Choroid plexus epithelial cell (primary cell): ENCODE results near the gene IDS.
A peak's percentile ranks its signal among the peaks of the same experiment; 100 is the strongest.
"Not testable (repeated sequence)": the region's sequence is repeated elsewhere in the genome, so short reads cannot be mapped to it uniquely, and the experiment has no call there.

Experiments
- DNase-seq: peaks from one replicate; pipeline ENCODE4 v3.0.0-alpha.2; 2010; ENCODE audit warnings: low read depth
- H3K4me3 ChIP-seq: 2 replicates; pipeline ENCODE4 v1.5.1; 2011; ENCODE audit warnings: low read depth, mild to moderate bottlenecking, control low read depth, low read length, moderate library complexity
- TF ChIP-seq, protein P1 (sequence below): conservative IDR thresholded peaks from 2 replicates; pipeline ENCODE4 v1.5.1; 2011; ENCODE audit warnings: low read depth, mild to moderate bottlenecking, control low read depth, inconsistent platforms, low read length, moderate library complexity

IDS gene

DNA sequence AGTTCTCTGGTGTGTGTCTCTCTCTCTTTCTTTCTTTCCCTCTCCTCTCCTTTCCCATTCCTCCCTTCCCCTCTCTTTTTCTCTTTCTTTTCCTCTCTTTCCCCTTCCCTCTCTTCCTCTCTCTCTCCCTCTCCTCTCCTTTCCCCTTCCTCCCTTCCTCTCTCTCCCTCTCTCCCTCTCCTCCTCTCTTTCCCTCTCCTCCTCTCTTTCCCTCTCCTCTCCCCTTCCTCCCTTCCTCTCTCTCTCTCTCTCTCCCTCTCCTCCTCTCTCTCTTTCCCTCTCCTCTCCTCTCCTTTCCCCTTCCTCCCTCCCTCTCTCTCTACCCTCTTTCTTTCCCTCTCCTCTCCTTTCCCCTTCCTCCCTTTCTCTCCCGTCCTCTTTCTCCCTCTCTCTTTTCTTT is 23.3 kb upstream of the IDS start:
- TF ChIP-seq, protein P1, sequence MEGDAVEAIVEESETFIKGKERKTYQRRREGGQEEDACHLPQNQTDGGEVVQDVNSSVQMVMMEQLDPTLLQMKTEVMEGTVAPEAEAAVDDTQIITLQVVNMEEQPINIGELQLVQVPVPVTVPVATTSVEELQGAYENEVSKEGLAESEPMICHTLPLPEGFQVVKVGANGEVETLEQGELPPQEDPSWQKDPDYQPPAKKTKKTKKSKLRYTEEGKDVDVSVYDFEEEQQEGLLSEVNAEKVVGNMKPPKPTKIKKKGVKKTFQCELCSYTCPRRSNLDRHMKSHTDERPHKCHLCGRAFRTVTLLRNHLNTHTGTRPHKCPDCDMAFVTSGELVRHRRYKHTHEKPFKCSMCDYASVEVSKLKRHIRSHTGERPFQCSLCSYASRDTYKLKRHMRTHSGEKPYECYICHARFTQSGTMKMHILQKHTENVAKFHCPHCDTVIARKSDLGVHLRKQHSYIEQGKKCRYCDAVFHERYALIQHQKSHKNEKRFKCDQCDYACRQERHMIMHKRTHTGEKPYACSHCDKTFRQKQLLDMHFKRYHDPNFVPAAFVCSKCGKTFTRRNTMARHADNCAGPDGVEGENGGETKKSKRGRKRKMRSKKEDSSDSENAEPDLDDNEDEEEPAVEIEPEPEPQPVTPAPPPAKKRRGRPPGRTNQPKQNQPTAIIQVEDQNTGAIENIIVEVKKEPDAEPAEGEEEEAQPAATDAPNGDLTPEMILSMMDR = no peak
- H3K4me3 ChIP-seq = no peak overlapping the region
- DNase-seq = no peak

DNA sequence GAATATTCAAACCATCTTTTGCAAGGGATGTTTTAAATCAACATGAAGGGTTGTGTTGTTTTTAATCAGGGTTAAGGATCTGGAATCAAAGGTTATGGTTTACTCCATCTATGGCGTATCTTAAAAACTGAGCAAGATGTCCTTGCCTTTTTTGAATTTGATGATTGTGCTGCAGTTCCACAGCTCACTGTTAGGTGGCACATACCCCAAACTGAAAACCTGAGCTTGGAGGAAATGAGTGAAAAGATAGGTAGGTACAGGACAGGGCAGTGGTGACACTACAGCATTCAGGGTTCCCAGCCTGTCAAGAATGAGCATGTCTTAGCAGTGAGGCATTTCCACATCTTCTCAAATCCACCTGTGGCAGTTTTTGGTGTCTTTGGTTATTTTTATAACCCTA is 22.6 kb upstream of the IDS start:
- peak; percentile 49 for DNase-seq
- TF ChIP-seq, protein P1 = peak; percentile 67
- no peak overlapping the region for H3K4me3 ChIP-seq

DNA sequence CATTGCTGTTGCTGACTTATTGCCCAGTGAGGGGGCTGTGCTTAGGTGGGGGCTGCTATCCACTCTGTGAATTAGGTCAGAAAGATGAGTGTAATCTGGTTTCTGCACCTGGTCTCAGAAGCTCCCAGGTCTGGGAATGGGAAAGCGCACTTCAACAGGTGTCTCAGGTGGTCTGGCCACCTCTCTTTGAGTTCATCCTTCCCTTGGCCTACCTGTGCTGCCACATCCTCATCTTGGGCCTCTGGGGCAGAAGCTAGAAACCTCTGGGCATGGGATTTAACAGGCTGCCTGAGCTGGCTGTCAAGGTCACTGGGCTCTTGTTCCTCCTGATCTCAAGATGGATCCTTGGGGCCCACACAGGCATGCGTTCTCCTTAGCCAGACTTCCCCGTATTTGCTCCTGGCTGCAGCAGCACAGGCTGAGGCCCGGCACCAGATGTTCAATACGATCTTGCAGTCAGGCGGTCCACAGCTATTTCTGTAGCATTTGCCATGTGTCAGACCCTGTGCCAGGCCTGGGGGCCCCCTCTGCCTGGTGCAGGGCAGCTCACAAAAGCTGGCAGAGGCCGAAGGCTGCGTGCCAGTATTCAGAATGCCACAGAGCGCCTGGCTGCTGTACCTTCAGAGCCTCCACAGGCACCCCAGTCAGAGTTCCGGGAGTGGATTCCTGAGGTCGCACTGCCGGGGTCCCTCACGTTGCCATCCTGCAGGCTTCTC is 21.4 kb upstream of the IDS start:
- DNase-seq, H3K4me3 ChIP-seq: not testable (repeated sequence)

DNA sequence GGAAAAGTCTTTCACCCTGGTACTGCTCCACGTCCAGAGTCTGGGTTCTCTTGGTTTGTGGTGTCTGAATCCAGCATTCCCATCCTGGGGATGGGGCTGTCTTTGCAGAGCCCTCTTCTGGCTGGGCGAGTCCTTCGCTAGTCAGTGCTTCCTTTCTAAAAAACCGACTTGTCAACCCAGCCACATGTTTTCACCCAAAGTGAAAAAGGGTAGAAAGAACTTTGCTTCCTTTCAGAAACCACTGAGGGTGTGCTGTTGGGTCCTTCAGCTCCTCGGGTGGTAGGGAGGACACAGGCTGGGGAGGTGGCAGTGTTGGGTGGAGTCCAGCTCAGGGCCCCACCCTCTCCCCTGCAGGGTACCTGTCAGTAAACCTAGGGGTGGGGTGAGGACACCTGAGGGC is 20.8 kb upstream of the IDS start:
- H3K4me3 ChIP-seq, DNase-seq: not testable (repeated sequence)

DNA sequence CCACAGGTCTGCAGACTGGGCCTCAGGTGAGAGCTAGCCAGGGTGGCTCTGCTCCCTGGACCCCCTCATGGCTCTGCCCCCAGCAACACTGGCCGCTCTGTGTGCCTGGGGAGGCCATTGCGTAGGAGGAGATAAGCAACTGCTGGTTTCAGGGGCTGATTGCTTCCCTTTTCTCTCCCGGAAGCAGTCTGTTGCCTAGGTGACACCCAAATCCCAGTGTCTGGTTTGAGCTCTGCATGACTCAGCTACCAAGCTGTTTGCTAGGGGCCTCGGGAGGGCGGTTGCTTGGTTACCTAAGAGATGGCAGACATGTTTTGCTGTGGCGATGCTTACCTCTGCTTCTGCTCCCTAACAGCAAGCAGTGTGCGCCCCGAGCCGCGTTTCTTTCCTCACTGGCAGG is 20.3 kb upstream of the IDS start:
- peak; percentile 75 for DNase-seq
- not testable (repeated sequence) for H3K4me3 ChIP-seq

DNA sequence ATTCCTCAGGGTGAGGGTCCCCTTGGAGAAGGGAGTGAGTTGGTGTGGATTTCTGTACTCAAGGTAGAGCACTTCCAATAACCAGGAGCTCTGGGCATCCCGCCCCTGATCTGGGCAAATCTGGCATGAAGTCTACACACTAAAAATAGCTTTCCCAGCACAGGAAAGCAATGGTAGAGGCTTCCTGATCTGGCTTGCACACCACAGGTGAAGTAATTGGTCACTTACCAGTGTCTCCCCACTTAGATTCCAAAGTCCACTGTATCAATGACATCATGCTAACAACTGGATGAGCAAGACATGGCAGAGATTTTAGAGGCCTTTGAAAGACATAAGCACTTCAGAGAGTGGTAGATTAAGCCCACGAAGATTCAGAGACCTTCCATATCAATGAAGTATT is 17.8 kb upstream of the IDS start:
- TF ChIP-seq, protein P1 = no peak
- no peak for DNase-seq
- no peak overlapping the region for H3K4me3 ChIP-seq

DNA sequence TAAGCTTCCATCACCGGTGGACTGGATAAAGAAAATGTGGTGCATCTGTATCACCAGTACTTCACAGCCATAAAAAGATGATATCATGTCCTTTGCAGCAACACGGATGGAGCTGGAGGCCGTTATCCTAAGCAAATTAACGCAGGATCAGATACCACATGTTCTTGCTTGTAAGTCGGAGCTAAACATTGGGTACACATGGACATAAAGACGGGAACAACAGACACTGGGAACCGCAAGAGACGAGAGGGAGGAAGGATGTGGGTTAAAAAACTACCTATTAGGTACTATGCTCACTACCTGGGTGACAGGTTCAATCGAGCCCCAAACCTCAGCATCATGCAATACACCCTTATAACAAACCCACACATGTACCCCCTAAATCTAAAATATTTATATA is 16.3 kb upstream of the IDS start:
- no peak overlapping the region for H3K4me3 ChIP-seq
- TF ChIP-seq, protein P1 = no peak
- DNase-seq = no peak

DNA sequence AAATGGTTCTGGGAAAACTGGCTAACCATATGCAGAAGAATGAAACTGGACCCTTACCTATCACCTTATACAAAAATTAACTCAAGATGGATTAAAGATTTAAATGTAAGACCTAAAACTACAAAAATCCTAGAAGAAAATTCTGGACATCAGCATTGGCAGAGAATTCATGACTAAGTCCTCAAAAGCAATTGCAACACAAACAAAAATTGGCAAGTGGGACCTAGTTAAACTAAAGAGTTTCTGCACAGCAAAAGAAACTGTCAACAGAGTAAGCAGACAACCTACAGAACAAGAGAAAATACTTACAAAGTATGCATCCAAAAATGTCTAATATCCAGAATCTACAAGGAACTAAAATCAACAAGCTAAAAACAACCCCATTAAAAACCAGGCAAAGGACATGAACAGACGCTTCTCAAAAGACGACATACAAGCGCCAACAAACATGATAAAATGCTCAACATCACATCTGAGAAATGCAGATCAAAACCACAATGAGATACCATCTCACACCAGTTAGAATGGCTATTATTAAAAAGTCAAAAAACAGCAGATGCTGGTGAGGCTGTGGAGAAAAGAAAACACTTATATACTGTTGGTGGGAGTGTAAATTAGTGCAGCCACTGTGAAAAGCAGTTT is 15.7 kb upstream of the IDS start:
- DNase-seq, H3K4me3 ChIP-seq: not testable (repeated sequence)

DNA sequence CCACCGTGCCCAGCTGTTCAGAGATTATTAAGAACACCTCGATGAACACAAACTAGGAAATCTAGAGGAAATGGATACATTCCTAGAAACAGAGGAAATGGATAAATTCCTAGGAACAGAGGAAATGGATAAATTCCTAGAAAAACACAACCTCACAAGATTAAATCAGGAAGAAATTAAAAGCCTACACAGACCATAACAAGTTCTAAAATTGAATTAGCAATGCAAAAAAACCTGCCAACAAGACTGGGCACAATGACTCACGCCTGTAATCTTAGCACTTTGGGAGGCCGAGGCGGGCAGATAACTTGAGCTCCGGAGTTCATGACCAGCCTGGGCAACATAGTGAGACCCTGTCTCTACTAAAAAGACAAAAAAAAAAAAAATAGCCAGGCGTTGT is 13.1 kb upstream of the IDS start:
- no peak overlapping the region for H3K4me3 ChIP-seq
- TF ChIP-seq, protein P1 = no peak

More for the DNA sequence above, 13.1 kb upstream of the IDS start:
- DNase-seq = no peak
